ELF-1 (cell line): ENCODE data around the gene BMP2K.
A peak's percentile ranks its signal among the peaks of the same experiment; 100 is the strongest.

Source experiments
- DNase-seq: peaks from one replicate; pipeline ENCODE4 v3.0.0-alpha.2; 2016; ENCODE audit warnings: low read depth, low spot score

The BMP2K gene

GRCh38 chr4:78776079-78776728 is at the start of gene BMP2K:
BMP2K (plus strand) TSS chr4:78776350; CDS start chr4:78776544, 194 bp downstream.
- peak; percentile 72 for DNase-seq

- DNase-seq: no peak
Observed at GRCh38 chr4:78726546-78726945, 49.6 kb upstream of the BMP2K start.

GRCh38 chr4:78732332-78733104 is 43.6 kb upstream of the BMP2K start:
- DNase-seq: no peak

- DNase-seq: no peak
Observed at GRCh38 chr4:78734441-78735162, 41.5 kb upstream of the BMP2K start.

GRCh38 chr4:78735697-78736096 is 40.5 kb upstream of the BMP2K start:
- no peak for DNase-seq

- DNase-seq: no peak
Observed at GRCh38 chr4:78737035-78737434, 39.1 kb upstream of the BMP2K start.

- DNase-seq: no peak
Observed at GRCh38 chr4:78737973-78738372, 38.2 kb upstream of the BMP2K start.

GRCh38 chr4:78742300-78742699 is 33.9 kb upstream of the BMP2K start:
- no peak for DNase-seq

GRCh38 chr4:78747475-78747922 is 28.7 kb upstream of the BMP2K start:
- no peak for DNase-seq

GRCh38 chr4:78748381-78748780 is 27.8 kb upstream of the BMP2K start:
- no peak for DNase-seq

GRCh38 chr4:78749258-78749971 is 26.7 kb upstream of the BMP2K start:
- no peak for DNase-seq

- DNase-seq: no peak
Observed at GRCh38 chr4:78749972-78750727, 26.0 kb upstream of the BMP2K start.

GRCh38 chr4:78753091-78753490 is 23.1 kb upstream of the BMP2K start:
- no peak for DNase-seq

GRCh38 chr4:78754872-78755271 is 21.3 kb upstream of the BMP2K start:
- DNase-seq: no peak

GRCh38 chr4:78756137-78756536 is 20.0 kb upstream of the BMP2K start:
- no peak for DNase-seq

- DNase-seq: no peak
Observed at GRCh38 chr4:78756776-78757175, 19.4 kb upstream of the BMP2K start.

GRCh38 chr4:78757574-78757973 is 18.6 kb upstream of the BMP2K start:
- DNase-seq: no peak

- DNase-seq: no peak
Observed at GRCh38 chr4:78758085-78758484, 18.1 kb upstream of the BMP2K start.

- no peak for DNase-seq
Observed at GRCh38 chr4:78762529-78762928, 13.6 kb upstream of the BMP2K start.

GRCh38 chr4:78763251-78763650 is 12.9 kb upstream of the BMP2K start:
- no peak for DNase-seq

- DNase-seq: no peak
Observed at GRCh38 chr4:78763763-78764387, 12.3 kb upstream of the BMP2K start.
